Astrocyte of the spinal cord (primary cell): ENCODE results near the gene CTNNA2.

Experiments used
- DNase-seq: peaks from one replicate; pipeline ENCODE4 v3.0.0; 2011; ENCODE audit warnings: low read depth, low spot score
- H3K4me3 ChIP-seq: 2 replicates; pipeline ENCODE4 v1.5.1; 2011; ENCODE audit warnings: low read depth, mild to moderate bottlenecking, low read length, moderate library complexity
- CTCF ChIP-seq: IDR thresholded peaks from 2 replicates; pipeline ENCODE4 v1.5.1; 2012; ENCODE audit warnings: low read depth, mild to moderate bottlenecking, low read length, inconsistent platforms
- in situ Hi-C: cut with HindIII; loops from 2 replicates; pipeline ENCODE4 v1.10.0; 2017; ENCODE audit warnings: low sequenced_read_pairs

Gene CTNNA2

GRCh38 chr2:80117401-80117800 lies 604.5 kb downstream of the CTNNA2 start:
- no peak overlapping the region for H3K4me3 ChIP-seq
- in situ Hi-C loops = no loop called here
- DNase-seq = no peak
- TF ChIP-seq CTCF = no peak

GRCh38 chr2:80120866-80121265 lies 608.0 kb downstream of the CTNNA2 start:
- no peak for DNase-seq
- in situ Hi-C loops = no loop called here
- TF ChIP-seq CTCF = no peak
- H3K4me3 ChIP-seq = no peak overlapping the region

- no peak for TF ChIP-seq CTCF
- in situ Hi-C loops = no loop called here
- H3K4me3 ChIP-seq = no peak overlapping the region
- no peak for DNase-seq
These were observed 609.8 kb downstream of the CTNNA2 start for GRCh38 chr2:80122675-80123074.

- TF ChIP-seq CTCF = no peak
- peak; percentile 3 for DNase-seq
- in situ Hi-C loops = no loop called here
- no peak overlapping the region for H3K4me3 ChIP-seq
These were observed 613.8 kb downstream of the CTNNA2 start for GRCh38 chr2:80126596-80127189.

- in situ Hi-C loops = no loop called here
- H3K4me3 ChIP-seq = no peak overlapping the region
- DNase-seq = no peak
- TF ChIP-seq CTCF = no peak
These were observed 615.2 kb downstream of the CTNNA2 start for GRCh38 chr2:80128080-80128479.

- in situ Hi-C loops = no loop called here
These were observed 619.4 kb downstream of the CTNNA2 start for GRCh38 chr2:80132281-80132680.

More at GRCh38 chr2:80132281-80132680, 619.4 kb downstream of the CTNNA2 start:
- TF ChIP-seq CTCF = no peak
- no peak for DNase-seq
- H3K4me3 ChIP-seq = no peak overlapping the region
